ENCODE measurements around the gene POLR2L. TPM values are rescaled to one million over a fixed set of nuclear protein-coding genes. Genes with fewer than 3 reads are reported as not detected.

Gene POLR2L
- 100 to 1,000 TPM; 150 to 151 TPM for total RNA-seq

- POLR2A ChIA-PET: interaction anchor here (0.8 to 1.4 kb wide), 4 partner anchors 9 to 467 kb away, joined by 3 to 8 read pairs (median 5); partner anchors contain the start of genes CHID1 and TOLLIP
These were observed at the start of gene POLR2L, which contains the start of gene TSPAN4 for GRCh38 chr11:842370-843002. TSS of gene POLR2L (minus strand) at chr11:842529. CDS start at chr11:842508, 21 bp downstream. TSS of gene TSPAN4 (plus strand) at chr11:842852. CDS start at chr11:850305, 7,453 bp downstream.

GRCh38 chr11:890794-891540, 48.6 kb upstream of the POLR2L start:
- ChIA-PET CTCF (interaction anchor here (1.0 kb wide), 1 partner anchor 43 kb away, joined by 3 read pairs; no protein-coding TSS in a partner anchor), POLR2A (no interaction called here)

More at GRCh38 chr11:842370-843002, at the start of gene POLR2L, which contains the start of gene TSPAN4:
- CTCF ChIA-PET: interaction anchor here (1.0 to 1.7 kb wide), 4 partner anchors 8 to 209 kb away, joined by 3 to 6 read pairs (median 5); no protein-coding TSS in a partner anchor

- POLR2A ChIA-PET: no interaction called here
- CTCF ChIA-PET: no interaction called here
These were observed 47.6 kb upstream of the POLR2L start for GRCh38 chr11:889687-890475.

- POLR2A ChIA-PET: no interaction called here
- CTCF ChIA-PET: no interaction called here
These were observed 46.9 kb upstream of the POLR2L start for GRCh38 chr11:889257-889656.

- ChIA-PET POLR2A (no interaction called here), CTCF (no interaction called here)
These were observed 46.2 kb upstream of the POLR2L start for GRCh38 chr11:888310-889212.

GRCh38 chr11:887589-887988, 45.3 kb upstream of the POLR2L start:
- ChIA-PET CTCF (interaction anchor here (1.5 kb wide), 1 partner anchor 13 kb away, joined by 3 read pairs; no protein-coding TSS in a partner anchor), POLR2A (no interaction called here)

- ChIA-PET CTCF (interaction anchor here (0.6 to 1.5 kb wide), 2 partner anchors 12 to 35 kb away, joined by 3 read pairs; no protein-coding TSS in a partner anchor), POLR2A (no interaction called here)
These were observed 44.2 kb upstream of the POLR2L start for GRCh38 chr11:886568-886967.

GRCh38 chr11:884578-885070, 42.3 kb upstream of the POLR2L start:
- ChIA-PET POLR2A (interaction anchor here (0.6 kb wide), 1 partner anchor 575 kb away, joined by 3 read pairs; no protein-coding TSS in a partner anchor), CTCF (no interaction called here)

- POLR2A ChIA-PET: no interaction called here
- CTCF ChIA-PET: no interaction called here
These were observed 41.2 kb upstream of the POLR2L start for GRCh38 chr11:883527-883926.

GRCh38 chr11:882596-882995, 40.3 kb upstream of the POLR2L start:
- CTCF ChIA-PET: no interaction called here

GRCh38 chr11:880447-880846, 38.1 kb upstream of the POLR2L start:
- CTCF ChIA-PET: no interaction called here
- POLR2A ChIA-PET: no interaction called here

More at GRCh38 chr11:882596-882995, 40.3 kb upstream of the POLR2L start:
- POLR2A ChIA-PET: no interaction called here

GRCh38 chr11:877565-877964, 35.2 kb upstream of the POLR2L start:
- POLR2A ChIA-PET: no interaction called here
- CTCF ChIA-PET: no interaction called here

- POLR2A ChIA-PET: no interaction called here
These were observed 34.2 kb upstream of the POLR2L start for GRCh38 chr11:876545-876944.

GRCh38 chr11:875769-876301, 33.5 kb upstream of the POLR2L start:
- ChIA-PET CTCF (no interaction called here), POLR2A (no interaction called here)

More at GRCh38 chr11:876545-876944, 34.2 kb upstream of the POLR2L start:
- CTCF ChIA-PET: no interaction called here

- ChIA-PET POLR2A (no interaction called here), CTCF (interaction anchor here (0.7 kb wide), 1 partner anchor 12 kb away, joined by 3 read pairs; no protein-coding TSS in a partner anchor)
These were observed 32.9 kb upstream of the POLR2L start for GRCh38 chr11:875203-875602.

GRCh38 chr11:873706-874105, 31.4 kb upstream of the POLR2L start:
- ChIA-PET CTCF (no interaction called here), POLR2A (no interaction called here)

- POLR2A ChIA-PET: no interaction called here
- CTCF ChIA-PET: no interaction called here
These were observed 30.5 kb upstream of the POLR2L start for GRCh38 chr11:872799-873198.

- CTCF ChIA-PET: interaction anchor here (0.7 kb wide), 1 partner anchor 56 kb away, joined by 3 read pairs; no protein-coding TSS in a partner anchor
- POLR2A ChIA-PET: no interaction called here
These were observed 29.1 kb upstream of the POLR2L start for GRCh38 chr11:871472-871871.
